Ishikawa (cell line): ENCODE measurements around the gene PLD1.

Experiments used
- CEBPB ChIP-seq: IDR thresholded peaks from 2 replicates; pipeline ENCODE4 v1.6.1; 2012
- CREB1 ChIP-seq: IDR thresholded peaks from 2 replicates; pipeline ENCODE4 v1.6.1; 2012; ENCODE audit warnings: low read depth
- EP300 ChIP-seq: IDR thresholded peaks from 2 replicates; pipeline ENCODE4 v1.6.1; 2012; ENCODE audit warnings: borderline replicate concordance
- FOXM1 ChIP-seq: IDR thresholded peaks from 2 replicates; pipeline ENCODE4 v1.6.1; 2012; ENCODE audit warnings: low read depth, borderline replicate concordance
- NFIC ChIP-seq: IDR thresholded peaks from 2 replicates; pipeline ENCODE4 v1.6.1; 2012
- TAF1 ChIP-seq: IDR thresholded peaks from 2 replicates; pipeline ENCODE4 v1.6.1; 2012; ENCODE audit warnings: low read depth, mild to moderate bottlenecking
- TCF12 ChIP-seq: IDR thresholded peaks from 2 replicates; pipeline ENCODE4 v1.6.1; 2012; ENCODE audit warnings: low read depth
- YY1 ChIP-seq: IDR thresholded peaks from 2 replicates; pipeline ENCODE4 v1.6.1; 2012; ENCODE audit warnings: low read depth
- TF ChIP-seq, protein P1 (sequence below): IDR thresholded peaks from 2 replicates; pipeline ENCODE4 v1.6.1; 2012
- TF ChIP-seq, protein P2 (sequence below): IDR thresholded peaks from 2 replicates; pipeline ENCODE4 v1.6.1; 2012; ENCODE audit warnings: low read depth, mild to moderate bottlenecking
- TF ChIP-seq, protein P3 (sequence below): IDR thresholded peaks from 2 replicates; pipeline ENCODE4 v1.6.1; 2012

DNA sequence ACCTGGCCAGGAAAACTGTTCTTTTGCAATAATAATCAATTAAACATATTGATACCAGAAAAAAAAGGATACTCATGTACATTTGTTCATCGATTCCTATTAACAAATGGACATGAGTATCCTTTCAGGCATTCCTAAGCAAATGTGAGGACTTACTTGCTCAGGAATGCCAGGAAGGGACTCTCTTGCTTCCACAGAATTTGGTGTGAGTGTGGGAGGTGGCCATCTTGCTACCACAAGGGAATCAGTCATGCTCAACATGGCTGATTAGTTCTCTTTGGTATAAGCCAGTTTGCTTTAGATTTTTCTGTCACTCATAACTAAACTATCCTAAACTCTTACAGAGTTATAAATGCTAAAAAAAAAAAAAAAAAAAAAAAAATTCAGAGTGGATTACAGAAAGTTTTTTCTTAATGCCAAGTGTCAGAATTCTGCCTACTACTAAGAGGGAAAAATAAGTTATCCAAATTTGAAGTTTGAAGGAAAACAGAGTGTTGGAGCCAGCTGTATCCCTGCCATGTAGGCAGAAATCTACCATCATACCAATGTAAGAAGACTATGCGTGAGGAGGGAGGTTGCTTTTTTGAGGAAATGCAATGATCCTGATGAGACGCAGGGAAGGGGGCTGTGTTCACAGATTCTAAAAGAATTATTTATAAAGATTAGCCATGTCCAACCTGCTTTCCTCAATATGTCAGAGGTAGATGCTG, 98.7 kb downstream of the PLD1 start:
- TF ChIP-seq, protein P1, sequence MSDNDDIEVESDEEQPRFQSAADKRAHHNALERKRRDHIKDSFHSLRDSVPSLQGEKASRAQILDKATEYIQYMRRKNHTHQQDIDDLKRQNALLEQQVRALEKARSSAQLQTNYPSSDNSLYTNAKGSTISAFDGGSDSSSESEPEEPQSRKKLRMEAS, result no peak
- TF ChIP-seq CREB1 (no peak), TAF1 (no peak), EP300 (no peak), CEBPB (no peak), YY1 (no peak), NFIC (no peak), FOXM1 (no peak), TCF12 (no peak)
- TF ChIP-seq, protein P2, sequence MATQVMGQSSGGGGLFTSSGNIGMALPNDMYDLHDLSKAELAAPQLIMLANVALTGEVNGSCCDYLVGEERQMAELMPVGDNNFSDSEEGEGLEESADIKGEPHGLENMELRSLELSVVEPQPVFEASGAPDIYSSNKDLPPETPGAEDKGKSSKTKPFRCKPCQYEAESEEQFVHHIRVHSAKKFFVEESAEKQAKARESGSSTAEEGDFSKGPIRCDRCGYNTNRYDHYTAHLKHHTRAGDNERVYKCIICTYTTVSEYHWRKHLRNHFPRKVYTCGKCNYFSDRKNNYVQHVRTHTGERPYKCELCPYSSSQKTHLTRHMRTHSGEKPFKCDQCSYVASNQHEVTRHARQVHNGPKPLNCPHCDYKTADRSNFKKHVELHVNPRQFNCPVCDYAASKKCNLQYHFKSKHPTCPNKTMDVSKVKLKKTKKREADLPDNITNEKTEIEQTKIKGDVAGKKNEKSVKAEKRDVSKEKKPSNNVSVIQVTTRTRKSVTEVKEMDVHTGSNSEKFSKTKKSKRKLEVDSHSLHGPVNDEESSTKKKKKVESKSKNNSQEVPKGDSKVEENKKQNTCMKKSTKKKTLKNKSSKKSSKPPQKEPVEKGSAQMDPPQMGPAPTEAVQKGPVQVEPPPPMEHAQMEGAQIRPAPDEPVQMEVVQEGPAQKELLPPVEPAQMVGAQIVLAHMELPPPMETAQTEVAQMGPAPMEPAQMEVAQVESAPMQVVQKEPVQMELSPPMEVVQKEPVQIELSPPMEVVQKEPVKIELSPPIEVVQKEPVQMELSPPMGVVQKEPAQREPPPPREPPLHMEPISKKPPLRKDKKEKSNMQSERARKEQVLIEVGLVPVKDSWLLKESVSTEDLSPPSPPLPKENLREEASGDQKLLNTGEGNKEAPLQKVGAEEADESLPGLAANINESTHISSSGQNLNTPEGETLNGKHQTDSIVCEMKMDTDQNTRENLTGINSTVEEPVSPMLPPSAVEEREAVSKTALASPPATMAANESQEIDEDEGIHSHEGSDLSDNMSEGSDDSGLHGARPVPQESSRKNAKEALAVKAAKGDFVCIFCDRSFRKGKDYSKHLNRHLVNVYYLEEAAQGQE, result no peak
- TF ChIP-seq, protein P3, sequence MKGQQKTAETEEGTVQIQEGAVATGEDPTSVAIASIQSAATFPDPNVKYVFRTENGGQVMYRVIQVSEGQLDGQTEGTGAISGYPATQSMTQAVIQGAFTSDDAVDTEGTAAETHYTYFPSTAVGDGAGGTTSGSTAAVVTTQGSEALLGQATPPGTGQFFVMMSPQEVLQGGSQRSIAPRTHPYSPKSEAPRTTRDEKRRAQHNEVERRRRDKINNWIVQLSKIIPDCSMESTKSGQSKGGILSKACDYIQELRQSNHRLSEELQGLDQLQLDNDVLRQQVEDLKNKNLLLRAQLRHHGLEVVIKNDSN, result no peak
